ENCODE data around the gene BCDIN3D.

DNA sequence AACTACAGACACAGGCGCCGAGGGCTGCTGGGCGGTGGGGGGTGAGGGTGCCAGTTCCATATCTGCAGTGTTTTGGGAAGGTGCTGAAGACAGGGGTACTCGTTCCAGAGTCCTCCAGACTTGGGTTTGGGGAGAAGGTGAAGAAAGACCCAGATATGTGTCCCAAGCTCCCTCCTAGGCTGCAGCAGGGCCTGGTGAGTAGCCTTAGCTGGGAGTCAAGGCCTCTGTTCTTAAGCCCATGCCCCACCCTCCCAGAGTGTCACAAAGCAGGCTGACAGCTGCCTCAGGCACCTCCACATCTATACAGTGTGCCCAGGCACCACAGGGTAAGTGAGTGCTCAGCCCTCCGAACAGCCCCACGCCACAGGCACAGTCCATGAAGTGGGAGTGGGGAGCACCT lies 19.0 kb downstream of the BCDIN3D start:
- no peak for TF ChIP-seq SP1 (IDR thresholded peaks at IDR 0.05; ENCODE audit: low read depth, low read length)
- no peak for TF ChIP-seq CREB1 (IDR thresholded peaks at IDR 0.05)
- no peak for TF ChIP-seq YY1 (IDR thresholded peaks at IDR 0.05; ENCODE audit: low read depth, low read length)
- TF ChIP-seq, protein P1, sequence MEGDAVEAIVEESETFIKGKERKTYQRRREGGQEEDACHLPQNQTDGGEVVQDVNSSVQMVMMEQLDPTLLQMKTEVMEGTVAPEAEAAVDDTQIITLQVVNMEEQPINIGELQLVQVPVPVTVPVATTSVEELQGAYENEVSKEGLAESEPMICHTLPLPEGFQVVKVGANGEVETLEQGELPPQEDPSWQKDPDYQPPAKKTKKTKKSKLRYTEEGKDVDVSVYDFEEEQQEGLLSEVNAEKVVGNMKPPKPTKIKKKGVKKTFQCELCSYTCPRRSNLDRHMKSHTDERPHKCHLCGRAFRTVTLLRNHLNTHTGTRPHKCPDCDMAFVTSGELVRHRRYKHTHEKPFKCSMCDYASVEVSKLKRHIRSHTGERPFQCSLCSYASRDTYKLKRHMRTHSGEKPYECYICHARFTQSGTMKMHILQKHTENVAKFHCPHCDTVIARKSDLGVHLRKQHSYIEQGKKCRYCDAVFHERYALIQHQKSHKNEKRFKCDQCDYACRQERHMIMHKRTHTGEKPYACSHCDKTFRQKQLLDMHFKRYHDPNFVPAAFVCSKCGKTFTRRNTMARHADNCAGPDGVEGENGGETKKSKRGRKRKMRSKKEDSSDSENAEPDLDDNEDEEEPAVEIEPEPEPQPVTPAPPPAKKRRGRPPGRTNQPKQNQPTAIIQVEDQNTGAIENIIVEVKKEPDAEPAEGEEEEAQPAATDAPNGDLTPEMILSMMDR (IDR thresholded peaks at IDR 0.05; ENCODE audit: control extremely low read depth in 1 of 3, insufficient read depth in 1 of 3, low read depth in 1 of 3, low read length in 3 of 3): no peak
- no peak for TF ChIP-seq RAD21 (IDR thresholded peaks at IDR 0.05 in 1 of 2, conservative IDR thresholded peaks at IDR 0.05 in 1 of 2; ENCODE audit: low read depth in 2 of 2, low read length in 2 of 2)
- TF ChIP-seq, protein P2, sequence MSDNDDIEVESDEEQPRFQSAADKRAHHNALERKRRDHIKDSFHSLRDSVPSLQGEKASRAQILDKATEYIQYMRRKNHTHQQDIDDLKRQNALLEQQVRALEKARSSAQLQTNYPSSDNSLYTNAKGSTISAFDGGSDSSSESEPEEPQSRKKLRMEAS (IDR thresholded peaks at IDR 0.05): no peak
- TF ChIP-seq SIN3A (conservative IDR thresholded peaks at IDR 0.05 in 1 of 2, IDR thresholded peaks at IDR 0.05 in 1 of 2; ENCODE audit: low read depth in 1 of 2, low read length in 2 of 2): no peak
- TF ChIP-seq POLR2AphosphoS5 (IDR thresholded peaks at IDR 0.05; ENCODE audit: low read depth, low read length): no peak
- TF ChIP-seq POLR2A (IDR thresholded peaks at IDR 0.05; ENCODE audit: control extremely low read depth in 1 of 2, low read depth in 2 of 2, low read length in 2 of 2): no peak
- TF ChIP-seq EZH2 (IDR thresholded peaks at IDR 0.05; ENCODE audit: low read depth, low read length, severe bottlenecking): no peak

Measured in H1 (cell line).